Panc1 (cell line): Measurements from ENCODE around the gene HNF4A.

ENCODE experiments used
- CTCF ChIP-seq: fragments of 450-650 bp; IDR thresholded peaks from 2 replicates; pipeline ENCODE4 v1.5.1; 2017; ENCODE audit warnings: mild to moderate bottlenecking
- POLR2AphosphoS5 ChIP-seq: IDR thresholded peaks from 2 replicates; pipeline ENCODE4 v1.6.1; 2012; ENCODE audit warnings: mild to moderate bottlenecking, low read depth, low read length, moderate library complexity
- SIN3A ChIP-seq: IDR thresholded peaks from 2 replicates; pipeline ENCODE4 v1.6.1; 2012; ENCODE audit warnings: low read depth, mild to moderate bottlenecking, low read length, moderate library complexity, borderline replicate concordance; ENCODE audit not compliant: insufficient read depth
- TF ChIP-seq, protein P1 (sequence below), 2 experiments: IDR thresholded peaks; 2 replicates each; pipeline ENCODE4 v1.6.1; 2011 to 2012; ENCODE audit warnings: low read depth in 2 of 2, control low read depth in 1 of 2, low read length in 1 of 2, mild to moderate bottlenecking in 1 of 2, moderate library complexity in 1 of 2; ENCODE audit not compliant: insufficient read depth in 1 of 2

DNA sequence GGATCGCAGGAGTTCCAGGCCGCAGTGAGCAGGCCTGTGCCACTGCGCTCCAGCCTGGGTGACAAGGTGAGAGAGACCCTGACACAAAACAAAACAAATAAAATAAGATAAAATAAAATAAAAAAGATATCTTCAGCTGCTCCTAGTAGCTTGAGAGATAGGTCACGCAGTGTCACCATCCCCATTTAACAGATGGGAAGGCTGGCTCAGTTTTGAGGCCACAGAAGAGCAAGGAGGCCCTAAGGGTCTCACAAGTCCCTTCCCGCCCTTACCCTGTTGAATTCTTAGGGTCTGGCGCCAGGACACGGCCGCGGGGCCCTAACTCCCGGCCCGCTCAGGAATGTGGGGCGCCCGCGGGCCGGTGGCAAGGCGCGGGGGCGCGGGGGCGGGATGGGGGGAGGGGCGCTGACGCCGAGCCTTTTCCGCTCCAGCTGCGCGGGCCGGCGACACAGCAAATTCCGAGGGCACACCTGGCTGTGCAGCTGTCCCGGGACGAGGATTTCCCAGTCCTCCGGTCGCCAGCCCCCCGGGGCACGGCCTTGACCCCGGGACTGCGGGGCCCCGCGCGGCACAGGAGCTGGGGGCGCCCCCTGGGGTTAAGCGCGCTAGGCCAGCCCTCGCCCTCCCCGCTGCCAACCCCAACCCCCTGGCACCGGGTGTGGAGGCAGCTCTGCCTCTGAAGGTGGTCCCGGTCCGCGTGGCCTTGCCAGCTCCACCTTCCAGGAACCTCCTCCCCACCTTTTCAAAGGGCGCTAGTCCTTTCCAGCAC lies 28.9 kb upstream of the HNF4A start:
- TF ChIP-seq CTCF (no peak), POLR2AphosphoS5 (no peak), SIN3A (no peak)
- TF ChIP-seq, protein P1, sequence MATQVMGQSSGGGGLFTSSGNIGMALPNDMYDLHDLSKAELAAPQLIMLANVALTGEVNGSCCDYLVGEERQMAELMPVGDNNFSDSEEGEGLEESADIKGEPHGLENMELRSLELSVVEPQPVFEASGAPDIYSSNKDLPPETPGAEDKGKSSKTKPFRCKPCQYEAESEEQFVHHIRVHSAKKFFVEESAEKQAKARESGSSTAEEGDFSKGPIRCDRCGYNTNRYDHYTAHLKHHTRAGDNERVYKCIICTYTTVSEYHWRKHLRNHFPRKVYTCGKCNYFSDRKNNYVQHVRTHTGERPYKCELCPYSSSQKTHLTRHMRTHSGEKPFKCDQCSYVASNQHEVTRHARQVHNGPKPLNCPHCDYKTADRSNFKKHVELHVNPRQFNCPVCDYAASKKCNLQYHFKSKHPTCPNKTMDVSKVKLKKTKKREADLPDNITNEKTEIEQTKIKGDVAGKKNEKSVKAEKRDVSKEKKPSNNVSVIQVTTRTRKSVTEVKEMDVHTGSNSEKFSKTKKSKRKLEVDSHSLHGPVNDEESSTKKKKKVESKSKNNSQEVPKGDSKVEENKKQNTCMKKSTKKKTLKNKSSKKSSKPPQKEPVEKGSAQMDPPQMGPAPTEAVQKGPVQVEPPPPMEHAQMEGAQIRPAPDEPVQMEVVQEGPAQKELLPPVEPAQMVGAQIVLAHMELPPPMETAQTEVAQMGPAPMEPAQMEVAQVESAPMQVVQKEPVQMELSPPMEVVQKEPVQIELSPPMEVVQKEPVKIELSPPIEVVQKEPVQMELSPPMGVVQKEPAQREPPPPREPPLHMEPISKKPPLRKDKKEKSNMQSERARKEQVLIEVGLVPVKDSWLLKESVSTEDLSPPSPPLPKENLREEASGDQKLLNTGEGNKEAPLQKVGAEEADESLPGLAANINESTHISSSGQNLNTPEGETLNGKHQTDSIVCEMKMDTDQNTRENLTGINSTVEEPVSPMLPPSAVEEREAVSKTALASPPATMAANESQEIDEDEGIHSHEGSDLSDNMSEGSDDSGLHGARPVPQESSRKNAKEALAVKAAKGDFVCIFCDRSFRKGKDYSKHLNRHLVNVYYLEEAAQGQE (IDR thresholded peaks at IDR 0.05; ENCODE audit: insufficient read depth in 1 of 2, low read depth in 2 of 2, low read length in 1 of 2) = no peak
